ENCODE data around the gene LAMTOR4.
"Not testable (repeated sequence)": the region's sequence is repeated elsewhere in the genome, so short reads cannot be mapped to it uniquely, and the experiment has no call there.

Gene LAMTOR4

GRCh38 chr7:100124301-100125230, 24.2 kb upstream of the LAMTOR4 start:
- no peak for DNase-seq

GRCh38 chr7:100126239-100126930, 22.3 kb upstream of the LAMTOR4 start:
- DNase-seq, result no peak

- peak; percentile 83 for DNase-seq
Measured at GRCh38 chr7:100126931-100127865, 21.5 kb upstream of the LAMTOR4 start, which contains the start of gene MBLAC1. Gene MBLAC1, plus strand, starts transcription at chr7:100126967. Its CDS starts 429 bp downstream, at chr7:100127396.

GRCh38 chr7:100127866-100128636, 20.7 kb upstream of the LAMTOR4 start:
- no peak for DNase-seq

GRCh38 chr7:100128637-100128963, 20.1 kb upstream of the LAMTOR4 start:
- DNase-seq, result no peak

- DNase-seq, result not testable (repeated sequence)
Measured at GRCh38 chr7:100130220-100130607, 18.5 kb upstream of the LAMTOR4 start.

- peak; percentile 70 for DNase-seq
Measured at GRCh38 chr7:100130608-100131453, 17.9 kb upstream of the LAMTOR4 start.

GRCh38 chr7:100132126-100132525, 16.6 kb upstream of the LAMTOR4 start:
- no peak for DNase-seq

- DNase-seq, result peak; percentile 56
Measured at GRCh38 chr7:100132697-100133151, 16.0 kb upstream of the LAMTOR4 start.

- DNase-seq, result no peak
Measured at GRCh38 chr7:100137851-100138760, 10.6 kb upstream of the LAMTOR4 start.

GRCh38 chr7:100141555-100141949, 7.2 kb upstream of the LAMTOR4 start:
- DNase-seq, result no peak

- no peak for DNase-seq
Measured at GRCh38 chr7:100142461-100142860, 6.3 kb upstream of the LAMTOR4 start.

GRCh38 chr7:100146350-100146749, 2.4 kb upstream of the LAMTOR4 start:
- not testable (repeated sequence) for DNase-seq

GRCh38 chr7:100147278-100147677, 1.4 kb upstream of the LAMTOR4 start:
- DNase-seq, result no peak

GRCh38 chr7:100148225-100148558, 526 bp upstream of the LAMTOR4 start:
- DNase-seq, result no peak

- no peak for DNase-seq
Measured at GRCh38 chr7:100152404-100152803, 3.7 kb downstream of the LAMTOR4 start.

GRCh38 chr7:100152937-100153666, 4.4 kb downstream of the LAMTOR4 start:
- no peak for DNase-seq

- no peak for DNase-seq
Measured at GRCh38 chr7:100153708-100154535, 5.2 kb downstream of the LAMTOR4 start.
